ENCODE data around the gene ADGRV1. TPM values are rescaled to one million over a fixed set of nuclear protein-coding genes. Genes with fewer than 3 reads are reported as not detected.

The ADGRV1 gene
- polyA plus RNA-seq, 1 donor from 2014 or later, result 3.7 TPM

- H3F3A ChIP-seq (ENCODE audit: insufficient read depth, low read length, poor library complexity, severe bottlenecking), result no peaks in the 10 kb centered on the region
- H3K9me2 ChIP-seq (ENCODE audit: insufficient read depth, low read length), result no peaks in the 10 kb centered on the region
- H3K9ac ChIP-seq (ENCODE audit: low read length), result no peak overlapping the region
- H3K4me3 ChIP-seq (ENCODE audit: low read length), result no peak overlapping the region
- no peaks in the 10 kb centered on the region for H3K27me3 ChIP-seq (ENCODE audit: insufficient read depth, low read depth, low read length)
- H3K27ac ChIP-seq (ENCODE audit: low read length), result no peak overlapping the region
- no peaks in the 10 kb centered on the region for H4K20me1 ChIP-seq (ENCODE audit: insufficient read depth)
- no peaks in the 10 kb centered on the region for H3K36me3 ChIP-seq (ENCODE audit: insufficient read depth, low read length)
- no peak for TF ChIP-seq POLR2AphosphoS5 (IDR thresholded peaks at IDR 0.05)
- no peak for TF ChIP-seq TAF1 (IDR thresholded peaks at IDR 0.05; ENCODE audit: low read depth)
- TF ChIP-seq EP300 (conservative IDR thresholded peaks at IDR 0.05; ENCODE audit: poor library complexity, severe bottlenecking), result no peak
- no peak for TF ChIP-seq CTCF (IDR thresholded peaks at IDR 0.05; ENCODE audit: poor library complexity, severe bottlenecking)
- no peak overlapping the region for H2AFZ ChIP-seq (ENCODE audit: low read depth, low read length)
- H3K9me3 ChIP-seq (ENCODE audit: low read length), result no peaks in the 10 kb centered on the region
- no peaks in the 10 kb centered on the region for H3K79me2 ChIP-seq (replicated peaks; ENCODE audit: insufficient read depth, low read length)
- H3K4me2 ChIP-seq (ENCODE audit: low read length), result no peak overlapping the region
Measured at GRCh38 chr5:91170266-91170665, 611.7 kb downstream of the ADGRV1 start.

- H3K4me3 ChIP-seq (ENCODE audit: low read length), result no peak overlapping the region
- no peaks in the 10 kb centered on the region for H4K20me1 ChIP-seq (ENCODE audit: insufficient read depth)
- no peaks in the 10 kb centered on the region for H3K36me3 ChIP-seq (ENCODE audit: insufficient read depth, low read length)
- no peak for TF ChIP-seq SMC3 (conservative IDR thresholded peaks at IDR 0.05; ENCODE audit: poor library complexity)
- no peak for TF ChIP-seq EP300 (conservative IDR thresholded peaks at IDR 0.05; ENCODE audit: poor library complexity, severe bottlenecking)
- H3K9ac ChIP-seq (ENCODE audit: low read length), result no peak overlapping the region
- no peak overlapping the region for H3K4me2 ChIP-seq (ENCODE audit: low read length)
- H3F3A ChIP-seq (ENCODE audit: insufficient read depth, low read length, poor library complexity, severe bottlenecking), result no peaks in the 10 kb centered on the region
- no peak overlapping the region for H2AFZ ChIP-seq (ENCODE audit: low read depth, low read length)
- no peaks in the 10 kb centered on the region for H3K9me3 ChIP-seq (ENCODE audit: low read length)
- no peak overlapping the region for H3K27ac ChIP-seq (ENCODE audit: low read length)
- H3K9me2 ChIP-seq (ENCODE audit: insufficient read depth, low read length), result no peaks in the 10 kb centered on the region
- H3K27me3 ChIP-seq (ENCODE audit: insufficient read depth, low read depth, low read length), result no peaks in the 10 kb centered on the region
- H3K79me2 ChIP-seq (replicated peaks; ENCODE audit: insufficient read depth, low read length), result no peaks in the 10 kb centered on the region
Measured at GRCh38 chr5:91171322-91171721, 612.7 kb downstream of the ADGRV1 start.

- no peaks in the 10 kb centered on the region for H3K9me3 ChIP-seq (ENCODE audit: low read length)
- H3K27me3 ChIP-seq (ENCODE audit: insufficient read depth, low read depth, low read length), result no peaks in the 10 kb centered on the region
- no peak overlapping the region for H3K27ac ChIP-seq (ENCODE audit: low read length)
- no peaks in the 10 kb centered on the region for H3K79me2 ChIP-seq (replicated peaks; ENCODE audit: insufficient read depth, low read length)
- no peaks in the 10 kb centered on the region for H3K9me2 ChIP-seq (ENCODE audit: insufficient read depth, low read length)
- no peaks in the 10 kb centered on the region for H3K36me3 ChIP-seq (ENCODE audit: insufficient read depth, low read length)
- H4K20me1 ChIP-seq (ENCODE audit: insufficient read depth), result no peaks in the 10 kb centered on the region
- no peaks in the 10 kb centered on the region for H3F3A ChIP-seq (ENCODE audit: insufficient read depth, low read length, poor library complexity, severe bottlenecking)
- H2AFZ ChIP-seq (ENCODE audit: low read depth, low read length), result no peak overlapping the region
- no peak overlapping the region for H3K9ac ChIP-seq (ENCODE audit: low read length)
- no peak overlapping the region for H3K4me2 ChIP-seq (ENCODE audit: low read length)
- TF ChIP-seq MXI1 (conservative IDR thresholded peaks at IDR 0.05; ENCODE audit: poor library complexity, severe bottlenecking), result no peak
- TF ChIP-seq EZH2 (IDR thresholded peaks at IDR 0.05; ENCODE audit: borderline replicate concordance, insufficient read depth, low read length, poor library complexity, severe bottlenecking), result no peak
- TF ChIP-seq POLR2AphosphoS5 (IDR thresholded peaks at IDR 0.05), result no peak
- TF ChIP-seq EP300 (conservative IDR thresholded peaks at IDR 0.05; ENCODE audit: poor library complexity, severe bottlenecking), result no peak
- no peak for TF ChIP-seq REST (IDR thresholded peaks at IDR 0.05; ENCODE audit: borderline replicate concordance)
- TF ChIP-seq RAD21 (conservative IDR thresholded peaks at IDR 0.05), result no peak
- TF ChIP-seq SMC3 (conservative IDR thresholded peaks at IDR 0.05; ENCODE audit: poor library complexity), result no peak
- no peak for TF ChIP-seq TAF1 (IDR thresholded peaks at IDR 0.05; ENCODE audit: low read depth)
- TF ChIP-seq CTCF (IDR thresholded peaks at IDR 0.05; ENCODE audit: poor library complexity, severe bottlenecking), result no peak
- H3K4me3 ChIP-seq (ENCODE audit: low read length), result no peak overlapping the region
Measured at GRCh38 chr5:91174396-91174795, 615.8 kb downstream of the ADGRV1 start.

Measured in neural cell (in vitro differentiated cells).